DMS79 (cell line): ENCODE measurements around the gene RADIL.
A peak's percentile ranks its signal among the peaks of the same experiment; 100 is the strongest.
"Not testable (repeated sequence)": the region's sequence is repeated elsewhere in the genome, so short reads cannot be mapped to it uniquely, and the experiment has no call there.

ENCODE experiments used
- DNase-seq: peaks from one replicate; lab custom pipeline; 2025; lab: John Stamatoyannopoulos, UW

RADIL gene

GRCh38 chr7:4883372-4884144, at the start of gene RADIL:
Gene RADIL (minus strand): TSS chr7:4883716. CDS start chr7:4878139, 5,577 bp downstream.
- DNase-seq, result peak; percentile 69

- DNase-seq, result peak; percentile 23
Measured at GRCh38 chr7:4931943-4932342, 48.4 kb upstream of the RADIL start.

DNA sequence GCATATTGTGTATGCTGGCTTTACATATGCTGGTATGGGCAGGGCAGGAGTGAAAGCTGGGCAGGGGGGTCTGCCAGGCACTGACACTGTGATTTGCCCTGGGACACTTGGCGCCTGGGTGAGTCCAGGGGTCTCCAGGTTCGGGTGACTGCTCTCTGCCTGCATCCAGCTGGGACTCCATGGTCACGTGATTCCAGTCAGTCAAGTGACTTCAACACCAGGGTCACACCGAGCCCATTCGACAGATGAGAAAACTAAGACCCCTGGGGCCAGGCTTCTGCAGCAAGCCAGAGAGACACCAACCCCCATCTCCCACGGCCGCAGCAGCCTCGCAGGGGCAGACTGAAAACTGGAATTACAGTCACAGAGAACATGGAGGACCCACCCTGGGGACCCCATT, 45.5 kb upstream of the RADIL start:
- DNase-seq, result no peak

- DNase-seq, result no peak
Measured at GRCh38 chr7:4928445-4928844, 44.9 kb upstream of the RADIL start.

GRCh38 chr7:4919969-4920766, 36.7 kb upstream of the RADIL start:
- no peak for DNase-seq

DNA sequence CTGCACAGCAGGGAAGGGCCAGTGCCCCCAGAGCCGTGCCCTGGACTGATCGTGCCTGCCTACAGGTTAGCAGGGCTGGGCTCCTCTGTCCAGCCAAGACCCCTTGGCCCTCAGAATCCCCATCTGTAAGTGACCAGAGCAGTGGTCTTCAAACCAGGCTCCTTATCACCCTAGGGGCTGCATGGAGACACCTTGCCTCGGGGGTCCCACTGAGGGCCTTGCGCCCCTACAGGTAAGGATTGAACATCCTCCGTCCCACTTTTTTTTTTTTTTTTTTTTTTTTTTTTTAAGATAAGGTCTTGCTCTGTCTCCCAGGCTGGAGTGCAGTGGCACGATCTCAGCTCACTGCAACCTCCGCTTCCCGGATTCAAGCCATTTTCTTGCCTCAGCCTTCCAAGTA, 32.6 kb upstream of the RADIL start:
- DNase-seq, result no peak

DNA sequence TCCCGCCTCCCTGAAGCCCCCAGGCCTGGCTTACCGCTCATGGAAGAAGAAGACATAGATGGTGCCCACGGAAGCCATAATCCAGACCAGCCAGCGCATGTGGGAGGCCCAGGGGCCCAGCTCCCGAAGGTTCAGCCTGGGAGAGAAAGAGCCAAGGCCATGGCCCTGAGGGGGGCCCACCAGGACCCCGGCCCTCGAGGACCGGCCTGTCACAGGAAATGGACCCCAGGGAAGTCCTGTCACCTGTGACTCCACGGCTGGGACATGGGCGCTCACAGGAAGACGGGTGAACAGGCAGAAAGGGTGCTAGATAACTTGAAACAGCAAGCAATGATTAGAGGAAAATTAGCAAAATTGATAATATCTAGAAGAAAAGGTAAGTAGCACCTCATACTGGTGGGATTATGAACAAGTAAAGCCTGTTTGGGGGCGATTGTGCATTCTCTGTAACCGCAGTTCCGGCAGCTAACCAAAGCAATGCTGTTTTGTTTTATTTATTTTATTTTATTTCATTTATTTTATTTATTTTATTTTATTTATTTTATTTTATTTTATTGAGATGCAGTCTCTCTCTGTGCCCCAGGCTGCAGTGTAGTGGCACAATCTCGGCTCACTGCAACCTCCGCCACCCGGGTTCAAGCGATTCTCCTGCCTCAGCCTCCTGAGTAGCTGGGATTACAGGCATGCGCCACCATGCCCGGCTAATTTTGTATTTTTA, 27.8 kb upstream of the RADIL start:
- DNase-seq, result no peak

- no peak for DNase-seq
Measured at GRCh38 chr7:4906682-4907081, 23.2 kb upstream of the RADIL start.

DNA sequence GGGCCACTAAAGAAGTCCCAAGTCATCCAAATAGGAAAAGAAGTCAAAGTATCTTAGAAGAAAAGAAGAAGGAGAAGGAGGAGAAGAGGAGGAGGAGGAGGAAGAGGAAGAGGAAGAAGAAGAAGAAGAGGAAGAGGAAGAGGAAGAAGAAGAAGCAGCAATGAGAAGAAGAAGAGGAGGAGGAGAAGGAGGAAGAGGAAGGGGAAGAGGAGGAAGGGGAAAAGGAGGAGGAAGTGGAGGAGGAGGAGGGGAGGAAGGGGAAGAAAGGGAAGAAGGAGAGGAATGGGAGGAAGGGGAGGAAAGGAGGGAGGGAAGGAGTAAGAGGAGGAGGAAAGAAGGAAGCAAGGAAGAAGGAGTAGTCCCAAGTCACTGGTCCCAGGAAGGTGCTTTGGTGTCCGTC, 21.7 kb upstream of the RADIL start:
- no peak for DNase-seq

GRCh38 chr7:4904346-4904745, 20.8 kb upstream of the RADIL start:
- no peak for DNase-seq

GRCh38 chr7:4895766-4896165, 12.2 kb upstream of the RADIL start:
- no peak for DNase-seq

DNA sequence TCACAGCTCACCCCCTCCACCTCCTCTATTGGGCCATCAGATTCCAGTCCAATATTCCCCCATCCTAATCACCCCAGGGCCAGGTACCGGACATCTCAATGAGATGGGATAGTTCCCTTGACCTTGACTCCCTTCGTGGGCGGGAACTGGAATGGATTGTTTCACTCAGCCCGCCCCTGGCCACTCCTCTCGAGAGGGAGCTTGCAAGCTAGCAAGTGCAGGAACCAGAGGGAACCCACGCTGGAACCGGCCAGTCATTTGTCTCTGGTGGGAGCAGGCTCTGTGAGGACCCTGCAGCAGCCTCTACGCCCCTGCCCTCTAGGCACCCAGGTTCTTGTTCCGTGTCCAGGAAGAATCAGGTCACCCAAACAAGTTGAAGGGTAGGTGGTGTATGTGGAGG, 11.0 kb upstream of the RADIL start:
- no peak for DNase-seq

DNA sequence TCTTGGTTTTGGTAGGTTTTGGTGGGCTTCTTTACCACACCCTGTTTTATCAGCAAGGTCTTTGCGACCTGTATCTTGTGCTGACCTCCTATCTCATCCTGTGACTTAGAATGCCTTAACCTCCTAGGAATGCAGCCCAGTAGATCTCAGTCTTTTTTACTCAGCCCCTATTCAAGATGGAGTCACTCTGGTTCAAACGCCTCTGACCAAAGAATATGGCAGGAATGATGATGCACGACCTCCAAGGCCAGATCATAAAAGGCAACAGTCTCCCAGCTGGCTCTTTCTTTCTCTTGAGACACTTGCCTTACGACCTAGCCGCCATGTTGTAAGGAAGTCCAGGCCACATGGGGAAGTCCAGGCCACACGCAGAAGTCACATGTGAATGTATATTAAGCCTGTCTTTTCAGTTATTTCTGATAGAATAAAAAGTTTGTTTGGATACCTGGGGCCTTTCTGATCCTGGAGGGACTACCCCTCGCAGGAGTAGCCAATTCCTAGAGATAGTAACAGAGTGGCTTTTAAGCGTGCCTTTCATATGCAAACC, 10.5 kb upstream of the RADIL start:
- DNase-seq, result no peak

DNA sequence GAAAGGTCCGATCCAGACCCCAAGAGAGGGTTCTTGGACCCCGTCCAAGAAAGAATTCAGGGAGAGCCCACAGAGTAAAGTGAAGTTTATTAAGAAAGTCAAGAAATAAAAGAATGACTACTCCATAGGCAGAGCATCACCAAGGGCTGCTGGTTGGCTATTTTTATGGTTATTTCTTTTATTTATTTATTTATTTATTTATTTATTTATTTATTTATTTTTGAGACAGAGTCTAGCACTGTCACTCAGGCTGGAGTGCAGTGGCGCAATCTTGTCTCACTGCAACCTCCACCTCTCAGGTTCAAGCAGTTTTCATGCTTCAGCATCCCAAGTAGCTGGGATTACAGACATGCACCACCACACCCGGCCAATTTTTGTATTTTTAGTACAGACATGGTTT, 9.7 kb upstream of the RADIL start:
- not testable (repeated sequence) for DNase-seq

GRCh38 chr7:4891522-4891921, 8.0 kb upstream of the RADIL start:
- DNase-seq, result not testable (repeated sequence)

DNA sequence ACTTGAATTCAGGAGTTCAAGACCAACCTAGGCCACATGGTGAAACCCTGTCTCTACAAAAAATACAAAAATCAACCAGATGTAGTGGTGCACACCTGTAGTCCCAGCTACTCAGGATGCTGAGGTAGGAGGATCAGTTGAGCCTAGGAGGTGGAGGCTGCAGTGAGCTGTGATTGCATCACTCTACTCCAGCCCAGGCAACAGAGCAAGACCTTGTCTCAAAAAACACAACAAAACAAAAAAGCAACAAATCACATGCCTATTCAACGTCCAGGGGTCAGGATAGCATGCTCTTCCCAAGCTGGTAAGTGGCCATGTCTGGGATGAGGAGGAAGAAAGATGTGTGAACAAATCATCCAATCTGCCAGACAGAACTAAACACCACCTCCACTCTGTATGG, 6.2 kb upstream of the RADIL start:
- no peak for DNase-seq

DNA sequence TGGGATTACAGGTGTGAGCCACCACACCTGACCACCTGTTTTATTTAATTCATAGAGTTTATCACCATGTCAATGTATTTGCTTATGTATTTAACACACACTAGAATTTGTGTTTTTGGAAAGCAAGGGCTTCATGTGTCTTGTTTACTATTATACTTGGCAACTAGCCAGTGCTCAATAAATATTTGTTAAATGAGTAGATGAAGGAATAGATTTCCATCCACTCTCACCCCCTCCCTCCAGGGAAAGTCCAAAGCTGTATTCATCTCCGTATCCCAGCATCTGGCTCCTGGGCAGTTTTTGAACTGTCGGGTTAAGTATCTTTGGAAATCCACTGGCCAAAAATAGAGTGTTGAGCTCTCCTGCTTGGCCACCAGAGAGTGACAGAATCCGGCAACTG, 4.6 kb upstream of the RADIL start:
- no peak for DNase-seq

DNA sequence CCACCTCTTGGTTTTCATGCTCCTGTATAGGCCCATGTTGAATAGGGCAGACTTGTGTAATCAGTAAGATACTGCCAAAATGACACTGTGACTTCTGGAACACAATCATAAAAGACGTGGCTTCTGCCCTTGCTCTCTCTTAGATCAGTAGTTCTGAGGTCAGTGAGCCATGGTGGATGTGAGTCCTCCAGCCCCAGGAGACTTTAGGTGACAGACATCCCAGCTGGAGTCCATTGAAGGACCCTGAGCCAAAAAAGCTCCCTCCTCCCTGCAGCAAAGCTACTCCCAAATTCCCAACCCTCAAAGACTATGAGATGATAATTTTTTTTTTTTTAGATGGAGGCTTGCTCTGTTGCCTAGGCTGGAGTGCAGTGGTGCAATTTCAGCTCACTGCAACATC, 3.2 kb upstream of the RADIL start:
- DNase-seq, result no peak

DNA sequence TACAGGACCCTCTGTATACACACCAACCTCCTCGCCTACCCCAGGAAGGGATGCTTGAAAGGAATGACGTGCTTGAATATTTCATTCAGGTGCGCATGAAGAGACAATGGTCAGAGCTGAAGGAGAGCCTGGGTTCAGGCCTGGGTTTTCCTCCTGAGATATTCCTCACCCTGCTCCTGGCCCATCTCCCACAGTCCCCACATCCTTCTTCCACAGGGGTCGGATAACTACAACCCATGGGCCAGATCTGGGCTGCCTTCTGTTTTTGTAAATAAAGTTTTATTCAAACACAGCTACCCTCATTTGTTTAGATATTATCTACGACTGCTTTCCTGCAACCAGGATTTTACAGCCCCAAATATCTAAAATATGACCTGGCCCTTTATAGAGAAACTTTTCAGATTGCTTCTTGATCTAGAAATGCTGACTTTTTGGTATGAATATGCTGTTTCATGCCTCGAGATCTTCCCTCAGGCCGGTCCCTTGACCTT, 1.8 kb upstream of the RADIL start:
- no peak for DNase-seq

GRCh38 chr7:4884164-4884563, 648 bp upstream of the RADIL start:
- no peak for DNase-seq

DNA sequence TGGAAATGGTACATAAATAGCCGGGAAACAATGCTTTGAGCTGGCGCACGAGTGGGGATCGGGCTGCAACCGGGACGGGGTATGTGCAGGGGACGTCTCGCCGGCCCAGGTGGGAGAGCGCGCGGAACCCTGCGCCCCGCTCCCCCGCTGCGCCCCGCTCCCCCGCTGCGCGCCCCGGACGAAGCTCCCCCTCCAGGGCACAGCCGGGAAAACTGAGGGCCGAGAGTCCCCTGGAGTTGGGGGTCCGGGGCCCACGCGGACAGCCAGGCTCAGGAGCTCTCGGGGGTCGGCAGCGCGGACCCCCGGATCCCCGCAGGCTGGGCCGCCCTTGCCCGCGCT, 514 bp downstream of the RADIL start:
- DNase-seq, result no peak
